Sigmoid colon (tissue), 7 donors: Measurements from ENCODE around the gene KIAA0513. TPM values are rescaled to one million over a fixed set of nuclear protein-coding genes. Genes with fewer than 3 reads are reported as not detected.

Experiments used
- DNase-seq: peaks from one replicate; pipeline ENCODE4 v3.0.0-alpha.2; 2019
- H3K27ac ChIP-seq, 4 donors: fragments of 200-600 bp; sonication (generic); one replicate each; pipeline ENCODE4 v1.5.1; 2016 to 2019; ENCODE audit warnings: mild to moderate bottlenecking in 1 of 4
- H3K27me3 ChIP-seq, 3 donors: fragments of 200-600 bp; sonication (generic); one replicate each; pipeline ENCODE4 v1.5.1; 2019; ENCODE audit warnings: mild to moderate bottlenecking in 1 of 3
- H3K36me3 ChIP-seq, 4 donors: fragments of 200-600 bp; sonication (generic); one replicate each; pipeline ENCODE4 v1.5.1; 2016 to 2019
- H3K4me1 ChIP-seq, 4 donors: fragments of 200-600 bp; sonication (generic); one replicate each; pipeline ENCODE4 v1.5.1; 2017 to 2019
- H3K4me3 ChIP-seq, 4 donors: fragments of 200-600 bp; sonication (generic); one replicate each; pipeline ENCODE4 v1.5.1; 2017 to 2019; ENCODE audit warnings: mild to moderate bottlenecking in 2 of 4, moderate library complexity in 1 of 4
- H3K9me3 ChIP-seq, 4 donors: fragments of 200-600 bp in 3 of 4; sonication (generic) in 3 of 4; one replicate each; pipeline versions ENCODE4 v1.5.1 to v1.6.1; 2013 to 2019
- CTCF ChIP-seq, 4 experiments: fragments of 450-650 bp in 3 of 4; fragments of 200-600 bp in 1 of 4; IDR thresholded peaks; one replicate each; pipeline ENCODE4 v1.5.1; 2016 to 2019; ENCODE audit warnings: antibody characterized with exemption in 4 of 4, mild to moderate bottlenecking in 3 of 4, moderate library complexity in 2 of 4
- EP300 ChIP-seq, 4 donors: sonication (generic); formaldehyde crosslinking; IDR thresholded peaks; one replicate each; pipeline ENCODE4 v1.6.1; 2017; ENCODE audit warnings: antibody characterized with exemption in 4 of 4
- POLR2A ChIP-seq, 2 donors: fragments of 450-650 bp; IDR thresholded peaks; one replicate each; pipeline ENCODE4 v1.6.1; 2016; ENCODE audit warnings: antibody characterized with exemption in 2 of 2, mild to moderate bottlenecking in 2 of 2, moderate library complexity in 2 of 2
- POLR2AphosphoS5 ChIP-seq, 4 donors: sonication (generic); formaldehyde crosslinking; IDR thresholded peaks; one replicate each; pipeline ENCODE4 v1.6.1; 2017; ENCODE audit warnings: antibody characterized with exemption in 4 of 4
- WGBS, 2 donors: extraction: QIAGEN DNeasy Blood & Tissue Kit; methylation state at CpG; one replicate each; pipeline ENCODE4 v1.1.7; 2013; 5-methylcytosine and 5-hydroxymethylcytosine counted together
- intact Hi-C: fragments of 100-400 bp; cut with DNase I; formaldehyde crosslinking; loops from one replicate; pipeline ENCODE4 v1.15.1; 2023
- polyA plus RNA-seq, 3 donors: library from polyadenylated mRNA; stranded (reverse); fragments of 200-250 nt; gene quantifications; one replicate each; pipeline ENCODE4 v1.2.3, GENCODE V29; 2013
- total RNA-seq, 4 donors: library from RNA; depleted of rRNA; stranded (reverse); fragments of >200 nt; gene quantifications; one replicate each; pipeline ENCODE4 v1.1.0, GENCODE V29; 2016
- donor health status: healthy with polysubstance abuse.
- donor health status: Bipolar disorder and iron deficiency.
- donor health status: healthy.

Gene KIAA0513
- total and polyA plus RNA-seq, 7 donors = 8.4 to 40.2 (median 18.6) TPM

- H3K9me3 ChIP-seq = no peaks in the 10 kb centered on the region
- peak; percentile 78 for DNase-seq
- no peak for TF ChIP-seq POLR2AphosphoS5 (IDR thresholded peaks at IDR 0.05)
- TF ChIP-seq CTCF (IDR thresholded peaks at IDR 0.05) = no peak
- TF ChIP-seq EP300 (IDR thresholded peaks at IDR 0.05) = no peak
- no peak for TF ChIP-seq POLR2A (IDR thresholded peaks at IDR 0.05)
- no peaks in the 10 kb centered on the region for H3K27me3 ChIP-seq
- H3K4me1 ChIP-seq = peaks cover 0 to 7% (median 3%) of the 10 kb centered on the region in 4 donors
- peaks cover 0 to 9% (median 2%) of the 10 kb centered on the region in 4 donors for H3K36me3 ChIP-seq
- H3K4me3 ChIP-seq = no peak overlapping the region
- intact Hi-C loops = no loop called here
- peak overlapping the region in 1 of 4 donors; percentile 31 for H3K27ac ChIP-seq
- WGBS, 2 donors = 54 to 86% methylated on average over 8 of the region's 8 CpGs
Observed at GRCh38 chr16:85061566-85061965, 34.0 kb downstream of the KIAA0513 start.

- TF ChIP-seq POLR2AphosphoS5 (IDR thresholded peaks at IDR 0.05) = no peak
- H3K4me3 ChIP-seq = no peak overlapping the region
- intact Hi-C loops = no loop called here
- no peaks in the 10 kb centered on the region for H3K9me3 ChIP-seq
- DNase-seq = no peak
- H3K27me3 ChIP-seq = no peaks in the 10 kb centered on the region
- H3K27ac ChIP-seq = no peak overlapping the region
- 91 to 94% methylated on average over 9 of the region's 9 CpGs for WGBS, 2 donors
- H3K4me1 ChIP-seq = peaks cover 0 to 7% (median 0%) of the 10 kb centered on the region in 4 donors
- H3K36me3 ChIP-seq = peaks cover 0 to 11% (median 9%) of the 10 kb centered on the region in 4 donors
Observed at GRCh38 chr16:85062323-85062722, 34.7 kb downstream of the KIAA0513 start.

GRCh38 chr16:85062845-85063244, 35.2 kb downstream of the KIAA0513 start:
- DNase-seq = no peak
- no peak for TF ChIP-seq POLR2A (IDR thresholded peaks at IDR 0.05)
- no peak for TF ChIP-seq CTCF (IDR thresholded peaks at IDR 0.05)
- no peak for TF ChIP-seq POLR2AphosphoS5 (IDR thresholded peaks at IDR 0.05)
- no peak for TF ChIP-seq EP300 (IDR thresholded peaks at IDR 0.05)
- WGBS, 2 donors = 85 to 92% methylated on average over 11 of the region's 11 CpGs
- peaks cover 0 to 7% (median 0%) of the 10 kb centered on the region in 4 donors for H3K4me1 ChIP-seq
- H3K36me3 ChIP-seq = peaks cover 0 to 15% (median 13%) of the 10 kb centered on the region in 4 donors
- no peaks in the 10 kb centered on the region for H3K27me3 ChIP-seq
- no peak overlapping the region for H3K27ac ChIP-seq
- intact Hi-C loops = no loop called here
- H3K4me3 ChIP-seq = no peak overlapping the region
- no peaks in the 10 kb centered on the region for H3K9me3 ChIP-seq

- peaks cover 0 to 27% (median 20%) of the 10 kb centered on the region in 4 donors for H3K36me3 ChIP-seq
- WGBS, 2 donors = 96 to 98% methylated on average over 6 of the region's 6 CpGs
- no peak for TF ChIP-seq EP300 (IDR thresholded peaks at IDR 0.05)
- no peak for TF ChIP-seq POLR2A (IDR thresholded peaks at IDR 0.05)
- TF ChIP-seq CTCF (IDR thresholded peaks at IDR 0.05) = no peak
- TF ChIP-seq POLR2AphosphoS5 (IDR thresholded peaks at IDR 0.05) = no peak
Observed at GRCh38 chr16:85064186-85064585, 36.6 kb downstream of the KIAA0513 start.

GRCh38 chr16:85065099-85065498, 37.5 kb downstream of the KIAA0513 start:
- H3K27ac ChIP-seq = no peak overlapping the region
- TF ChIP-seq POLR2AphosphoS5 (IDR thresholded peaks at IDR 0.05) (no peak), POLR2A (IDR thresholded peaks at IDR 0.05) (no peak), EP300 (IDR thresholded peaks at IDR 0.05) (no peak), CTCF (IDR thresholded peaks at IDR 0.05) (no peak)
- no peaks in the 10 kb centered on the region for H3K27me3 ChIP-seq
- peaks cover 0 to 7% (median 0%) of the 10 kb centered on the region in 4 donors for H3K4me1 ChIP-seq
- WGBS, 2 donors = 93 to 97% methylated on average over 13 of the region's 13 CpGs
- H3K9me3 ChIP-seq = no peaks in the 10 kb centered on the region
- no peak overlapping the region for H3K4me3 ChIP-seq
- DNase-seq = no peak
- peaks cover 0 to 34% (median 24%) of the 10 kb centered on the region in 4 donors for H3K36me3 ChIP-seq
- intact Hi-C loops = no loop called here

More at GRCh38 chr16:85064186-85064585, 36.6 kb downstream of the KIAA0513 start:
- DNase-seq = no peak
- Histone ChIP-seq H3K4me1 (peaks cover 0 to 7% (median 0%) of the 10 kb centered on the region in 4 donors), H3K9me3 (no peaks in the 10 kb centered on the region), H3K27me3 (no peaks in the 10 kb centered on the region), H3K27ac (no peak overlapping the region), H3K4me3 (no peak overlapping the region)
- intact Hi-C loops = no loop called here
